Activated naive CD8-positive, alpha-beta T cell treated with anti-CD3 and anti-CD28 coated beads, Interleukin-2, amount 50 U/mL, for 16 hours (primary cell): ENCODE measurements around the gene TUBGCP2.
"Not testable (repeated sequence)": the region's sequence is repeated elsewhere in the genome, so short reads cannot be mapped to it uniquely, and the experiment has no call there.

ENCODE experiments used
- DNase-seq: peaks from one replicate; pipeline ENCODE4 v3.0.0-alpha.2; 2020; ENCODE audit warnings: low read depth, low spot score

Gene TUBGCP2

GRCh38 chr10:133265052-133265451, 43.6 kb downstream of the TUBGCP2 start:
- not testable (repeated sequence) for DNase-seq

- DNase-seq = no peak
These were observed 44.2 kb downstream of the TUBGCP2 start for GRCh38 chr10:133264461-133264860.

- DNase-seq = no peak
These were observed 45.0 kb downstream of the TUBGCP2 start for GRCh38 chr10:133263674-133264073.

GRCh38 chr10:133262696-133263095, 46.0 kb downstream of the TUBGCP2 start:
- DNase-seq = no peak

GRCh38 chr10:133261726-133262325, 46.8 kb downstream of the TUBGCP2 start:
- peak; percentile 63 for DNase-seq

- DNase-seq = no peak
These were observed 47.6 kb downstream of the TUBGCP2 start for GRCh38 chr10:133260895-133261725.

GRCh38 chr10:133259602-133259989, 49.1 kb downstream of the TUBGCP2 start:
- no peak for DNase-seq

- DNase-seq = peak; percentile 49
These were observed 49.7 kb downstream of the TUBGCP2 start for GRCh38 chr10:133258818-133259601.

- no peak for DNase-seq
These were observed 50.4 kb downstream of the TUBGCP2 start for GRCh38 chr10:133258066-133258817.

GRCh38 chr10:133257489-133258065, 51.1 kb downstream of the TUBGCP2 start:
- DNase-seq = no peak

GRCh38 chr10:133255323-133255722, 53.3 kb downstream of the TUBGCP2 start:
- DNase-seq = no peak

- DNase-seq = no peak
These were observed 54.1 kb downstream of the TUBGCP2 start for GRCh38 chr10:133254421-133255120.

- no peak for DNase-seq
These were observed 55.2 kb downstream of the TUBGCP2 start for GRCh38 chr10:133253361-133253955.

- no peak for DNase-seq
These were observed 56.5 kb downstream of the TUBGCP2 start for GRCh38 chr10:133252223-133252552.

GRCh38 chr10:133251388-133252222, 57.1 kb downstream of the TUBGCP2 start:
- DNase-seq = no peak

GRCh38 chr10:133249975-133250754, 58.5 kb downstream of the TUBGCP2 start:
- no peak for DNase-seq

GRCh38 chr10:133249094-133249780, 59.4 kb downstream of the TUBGCP2 start:
- no peak for DNase-seq

- DNase-seq = no peak
These were observed 60.3 kb downstream of the TUBGCP2 start for GRCh38 chr10:133248334-133248715.
